MG63 (cell line): ENCODE results near the gene BAHCC1. TPM values are rescaled to one million over a fixed set of nuclear protein-coding genes. Genes with fewer than 3 reads are reported as not detected.
A peak's percentile ranks its signal among the peaks of the same experiment; 100 is the strongest.

Source experiments
- DNase-seq: peaks from one replicate; pipeline ENCODE4 v3.0.0-alpha.2; 2020
- H3K27me3 ChIP-seq: fragments of 250-450 bp; sonication (Bioruptor Pico); 2 replicates; pipeline ENCODE4 v1.5.1; 2020; ENCODE audit warnings: mild to moderate bottlenecking, moderate library complexity
- H3K36me3 ChIP-seq: fragments of 250-450 bp; sonication (Bioruptor Pico); 2 replicates; pipeline ENCODE4 v1.5.1; 2020; ENCODE audit warnings: mild to moderate bottlenecking, moderate library complexity
- H3K4me3 ChIP-seq: fragments of 250-450 bp; sonication (Bioruptor Pico); 2 replicates; pipeline ENCODE4 v1.5.1; 2020; ENCODE audit warnings: mild to moderate bottlenecking, moderate library complexity
- H3K9me3 ChIP-seq: fragments of 250-450 bp; sonication (Bioruptor Pico); 2 replicates; pipeline ENCODE4 v1.5.1; 2020; ENCODE audit warnings: mild to moderate bottlenecking, moderate library complexity
- total RNA-seq: library from RNA; depleted of rRNA; stranded (reverse); fragments of >200 nt; shearing (Covaris generic); gene quantifications from 2 replicates; pipeline ENCODE4 v1.2.3, GENCODE V29; 2014; ENCODE audit warnings: low replicate concordance

BAHCC1 gene
- total RNA-seq, 1 experiment from 2014 or later, result 10.4 TPM

GRCh38 chr17:81365148-81365600 is 30.1 kb upstream of the BAHCC1 start:
- DNase-seq, result no peak
- no peak overlapping the region for H3K4me3 ChIP-seq

GRCh38 chr17:81365601-81366585 is 29.4 kb upstream of the BAHCC1 start:
- H3K4me3 ChIP-seq, result no peak overlapping the region
- peak; percentile 92 for DNase-seq
- H3K9me3 ChIP-seq, result no peaks in the 10 kb centered on the region
- no peaks in the 10 kb centered on the region for H3K27me3 ChIP-seq
- no peaks in the 10 kb centered on the region for H3K36me3 ChIP-seq

More at GRCh38 chr17:81365148-81365600, 30.1 kb upstream of the BAHCC1 start:
- Histone ChIP-seq H3K36me3 (no peaks in the 10 kb centered on the region), H3K9me3 (no peaks in the 10 kb centered on the region), H3K27me3 (no peaks in the 10 kb centered on the region)

- Histone ChIP-seq H3K9me3 (no peaks in the 10 kb centered on the region), H3K27me3 (no peaks in the 10 kb centered on the region), H3K36me3 (no peaks in the 10 kb centered on the region), H3K4me3 (no peak overlapping the region)
- no peak for DNase-seq
These were observed 28.6 kb upstream of the BAHCC1 start for GRCh38 chr17:81366648-81367047.

- no peak for DNase-seq
- Histone ChIP-seq H3K36me3 (no peaks in the 10 kb centered on the region), H3K4me3 (no peak overlapping the region), H3K9me3 (no peaks in the 10 kb centered on the region), H3K27me3 (no peaks in the 10 kb centered on the region)
These were observed 28.1 kb upstream of the BAHCC1 start for GRCh38 chr17:81367171-81367570.

GRCh38 chr17:81368161-81369022 is 26.9 kb upstream of the BAHCC1 start:
- Histone ChIP-seq H3K4me3 (no peak overlapping the region), H3K9me3 (no peaks in the 10 kb centered on the region)

GRCh38 chr17:81370294-81370693 is 25.0 kb upstream of the BAHCC1 start:
- Histone ChIP-seq H3K4me3 (no peak overlapping the region), H3K9me3 (no peaks in the 10 kb centered on the region), H3K27me3 (no peaks in the 10 kb centered on the region), H3K36me3 (no peaks in the 10 kb centered on the region)
- no peak for DNase-seq

More at GRCh38 chr17:81368161-81369022, 26.9 kb upstream of the BAHCC1 start:
- H3K36me3 ChIP-seq, result no peaks in the 10 kb centered on the region
- no peaks in the 10 kb centered on the region for H3K27me3 ChIP-seq
- no peak for DNase-seq

GRCh38 chr17:81371910-81372760 is 23.1 kb upstream of the BAHCC1 start:
- Histone ChIP-seq H3K27me3 (no peaks in the 10 kb centered on the region), H3K4me3 (no peak overlapping the region), H3K36me3 (no peaks in the 10 kb centered on the region), H3K9me3 (no peaks in the 10 kb centered on the region)
- DNase-seq, result peak; percentile 62

- H3K36me3 ChIP-seq, result no peaks in the 10 kb centered on the region
- H3K9me3 ChIP-seq, result no peaks in the 10 kb centered on the region
- no peak overlapping the region for H3K4me3 ChIP-seq
- no peak for DNase-seq
- H3K27me3 ChIP-seq, result no peaks in the 10 kb centered on the region
These were observed 21.6 kb upstream of the BAHCC1 start for GRCh38 chr17:81373536-81374160.

- no peaks in the 10 kb centered on the region for H3K27me3 ChIP-seq
- H3K36me3 ChIP-seq, result no peaks in the 10 kb centered on the region
- H3K9me3 ChIP-seq, result no peaks in the 10 kb centered on the region
- DNase-seq, result no peak
- H3K4me3 ChIP-seq, result no peak overlapping the region
These were observed 20.4 kb upstream of the BAHCC1 start for GRCh38 chr17:81374890-81375289.

GRCh38 chr17:81376946-81377714 is 18.1 kb upstream of the BAHCC1 start:
- H3K36me3 ChIP-seq, result no peaks in the 10 kb centered on the region
- no peaks in the 10 kb centered on the region for H3K9me3 ChIP-seq
- no peaks in the 10 kb centered on the region for H3K27me3 ChIP-seq
- no peak for DNase-seq
- no peak overlapping the region for H3K4me3 ChIP-seq

GRCh38 chr17:81378941-81379511 is 16.2 kb upstream of the BAHCC1 start:
- DNase-seq, result no peak
- Histone ChIP-seq H3K9me3 (no peaks in the 10 kb centered on the region), H3K27me3 (no peaks in the 10 kb centered on the region), H3K36me3 (no peaks in the 10 kb centered on the region), H3K4me3 (no peak overlapping the region)

GRCh38 chr17:81379523-81379942 is 15.7 kb upstream of the BAHCC1 start:
- no peaks in the 10 kb centered on the region for H3K27me3 ChIP-seq
- H3K4me3 ChIP-seq, result no peak overlapping the region
- H3K9me3 ChIP-seq, result no peaks in the 10 kb centered on the region
- DNase-seq, result no peak
- no peaks in the 10 kb centered on the region for H3K36me3 ChIP-seq

GRCh38 chr17:81380131-81380530 is 15.1 kb upstream of the BAHCC1 start:
- Histone ChIP-seq H3K4me3 (no peak overlapping the region), H3K27me3 (no peaks in the 10 kb centered on the region), H3K36me3 (no peaks in the 10 kb centered on the region), H3K9me3 (no peaks in the 10 kb centered on the region)
- no peak for DNase-seq

GRCh38 chr17:81380666-81381518 is 14.4 kb upstream of the BAHCC1 start:
- Histone ChIP-seq H3K9me3 (no peaks in the 10 kb centered on the region), H3K4me3 (no peak overlapping the region), H3K36me3 (no peaks in the 10 kb centered on the region), H3K27me3 (no peaks in the 10 kb centered on the region)
- DNase-seq, result no peak
